Activated naive CD4-positive, alpha-beta T cell treated with Interleukin-2 at 50 U/mL for 16 hours (primary cell): ENCODE data around the gene PDE10A.

Experiments used
- DNase-seq: peaks from one replicate; pipeline ENCODE4 v3.0.0-alpha.2; 2020

PDE10A gene

GRCh38 chr6:165677091-165677490, 14.1 kb upstream of the PDE10A start:
- DNase-seq = no peak

DNA sequence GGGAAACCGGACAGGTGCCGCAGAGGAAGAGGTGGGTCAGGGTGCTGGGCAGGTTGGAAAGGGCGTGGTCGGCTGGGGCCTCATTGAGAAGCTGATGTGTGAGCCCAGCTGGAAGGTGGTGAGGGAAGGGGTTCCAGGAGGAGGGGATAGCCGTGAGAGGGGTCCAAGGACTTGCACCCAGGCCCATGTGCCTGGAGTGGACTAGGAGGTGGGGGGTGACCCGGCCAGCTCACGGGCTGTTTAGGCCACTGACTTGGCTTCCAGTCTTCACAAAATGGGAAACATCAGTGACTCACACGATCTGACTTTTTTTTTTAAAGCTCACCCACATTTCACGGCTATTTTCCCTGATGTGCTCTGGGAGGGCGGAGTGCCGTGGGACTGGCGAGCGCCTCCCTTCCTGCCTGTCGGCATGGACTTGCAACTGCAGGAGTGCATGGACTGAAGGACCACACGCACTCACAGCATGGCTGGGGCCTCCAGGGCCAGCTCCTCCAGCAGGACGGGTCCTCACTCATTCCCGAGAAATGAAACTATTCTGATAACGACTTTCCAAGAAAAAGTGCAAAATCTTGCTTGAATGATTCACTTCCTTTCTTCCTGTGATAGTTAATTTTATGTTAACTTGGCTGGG, 13.5 kb upstream of the PDE10A start:
- DNase-seq = no peak

DNA sequence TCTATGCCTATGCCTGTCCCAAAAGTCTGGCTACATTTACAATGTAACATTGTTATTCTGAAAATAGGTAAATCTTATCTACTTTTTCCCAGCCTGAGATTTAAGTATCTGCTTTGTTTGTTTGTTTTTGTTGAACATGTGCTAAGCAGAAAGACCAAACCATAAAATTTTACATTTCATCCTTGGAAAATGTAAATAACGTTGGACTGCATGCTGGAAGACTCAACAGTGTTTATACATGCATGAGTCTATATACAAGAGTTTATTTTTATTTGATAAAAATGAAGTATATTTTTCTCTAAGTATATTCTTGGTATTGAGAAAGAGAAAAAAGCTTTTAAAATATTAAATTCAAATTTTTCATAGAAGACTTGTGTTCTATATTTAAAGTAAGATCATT, 12.1 kb upstream of the PDE10A start:
- no peak for DNase-seq

- no peak for DNase-seq
Observed at GRCh38 chr6:165674155-165675029, 11.4 kb upstream of the PDE10A start.

DNA sequence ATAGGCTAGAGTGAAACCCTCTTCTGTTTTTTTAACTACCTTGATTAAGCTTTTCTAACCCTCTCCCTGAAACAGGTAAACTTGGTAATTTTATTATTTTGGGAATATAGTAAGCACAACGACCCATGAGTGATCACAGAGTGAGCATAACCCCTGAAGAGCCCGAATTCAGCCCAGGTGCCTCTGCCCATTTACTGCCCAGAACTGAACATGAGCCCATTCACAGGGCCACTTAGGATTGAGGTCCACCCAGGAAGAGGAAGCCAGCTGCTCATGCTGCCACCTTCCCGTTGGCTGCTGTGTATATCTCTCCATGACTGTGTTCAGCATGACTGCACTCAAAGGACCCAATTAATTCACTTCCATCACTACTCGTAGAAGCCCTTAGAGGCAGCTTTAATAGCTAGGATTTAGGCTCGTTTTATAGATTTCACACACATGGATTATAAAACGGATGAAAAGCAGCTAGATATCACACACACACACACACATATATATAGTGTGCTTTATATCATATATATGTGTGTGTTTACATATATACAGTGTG, 8.3 kb upstream of the PDE10A start:
- DNase-seq = no peak

GRCh38 chr6:165668951-165669350, 5.9 kb upstream of the PDE10A start:
- no peak for DNase-seq

GRCh38 chr6:165665384-165665672, 2.3 kb upstream of the PDE10A start:
- no peak for DNase-seq

GRCh38 chr6:165664559-165665383, 1.7 kb upstream of the PDE10A start:
- DNase-seq = no peak

GRCh38 chr6:165663736-165664558, 906 bp upstream of the PDE10A start:
- DNase-seq = no peak

DNA sequence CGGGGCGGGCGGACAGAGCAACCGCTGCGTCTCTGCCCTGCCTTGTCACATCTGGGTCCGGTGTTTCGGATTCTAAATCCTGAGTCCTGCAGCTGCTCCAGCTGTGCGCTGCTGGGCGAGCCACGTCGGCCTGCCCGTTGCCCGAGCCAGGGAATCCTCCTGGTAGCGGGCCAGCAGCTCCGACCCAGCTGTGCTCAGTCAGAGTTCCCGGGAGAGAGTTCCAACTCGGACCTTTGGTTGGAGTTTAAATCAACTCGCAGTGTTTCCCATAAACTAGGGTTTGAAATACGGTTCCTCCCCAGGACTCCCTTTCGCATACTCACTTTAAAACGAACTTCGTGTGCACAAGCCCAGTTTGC, 315 bp upstream of the PDE10A start:
- no peak for DNase-seq

- DNase-seq = no peak
Observed at GRCh38 chr6:165662041-165662748, 846 bp downstream of the PDE10A start.

DNA sequence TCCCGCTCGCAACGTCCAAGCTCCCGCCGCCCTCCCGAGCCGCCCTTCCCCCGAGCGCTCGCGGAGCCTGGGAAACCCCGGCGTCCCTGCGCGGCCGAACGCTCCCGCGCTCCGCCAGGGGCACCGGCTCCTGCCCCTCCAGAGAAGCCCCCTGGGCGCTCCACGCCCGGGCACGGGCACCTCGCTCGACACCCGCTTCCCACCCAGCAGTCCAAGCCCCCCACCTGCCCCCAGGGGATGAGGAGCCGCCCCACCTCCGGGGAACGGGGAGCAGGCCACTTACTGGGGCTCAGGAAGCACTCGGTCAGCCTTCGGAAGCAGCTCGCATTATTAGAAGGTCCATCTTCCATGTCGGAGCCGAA, 1.4 kb downstream of the PDE10A start:
- DNase-seq = no peak

- no peak for DNase-seq
Observed at GRCh38 chr6:165660857-165661663, 2.0 kb downstream of the PDE10A start.

- DNase-seq = no peak
Observed at GRCh38 chr6:165659945-165660856, 2.8 kb downstream of the PDE10A start.

DNA sequence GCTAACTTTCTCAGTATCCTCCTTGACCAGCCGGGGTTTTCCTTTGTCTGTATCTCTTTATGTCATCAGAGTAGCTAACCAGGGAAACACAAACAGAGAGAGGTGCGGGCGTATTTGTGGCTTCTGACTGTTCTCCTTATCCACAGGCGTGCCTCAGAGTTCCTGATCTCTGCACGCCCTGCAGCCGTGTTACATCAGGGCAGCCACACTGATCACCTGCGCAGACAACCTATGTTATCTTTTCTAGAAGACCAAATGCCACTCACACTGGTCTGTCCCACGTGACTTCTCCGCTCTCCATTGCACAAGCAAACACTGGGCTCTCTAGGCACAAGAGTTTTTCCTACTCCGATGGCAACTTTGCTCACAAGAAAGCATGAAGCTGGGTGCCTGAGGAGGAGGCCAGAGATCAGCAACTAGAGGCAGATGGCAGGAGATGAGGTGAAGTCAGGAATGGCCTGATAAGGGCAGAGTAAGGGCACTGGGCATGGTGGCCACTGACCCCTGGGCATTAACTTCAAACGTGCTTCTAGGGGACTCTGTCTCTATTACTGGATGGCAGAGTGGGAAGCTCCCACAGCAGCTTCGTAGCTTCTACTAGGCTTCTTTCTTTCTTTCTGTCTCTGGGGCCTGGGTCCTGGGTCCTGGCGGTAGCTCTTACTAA, 4.5 kb downstream of the PDE10A start:
- no peak for DNase-seq

GRCh38 chr6:165657325-165657680, 5.7 kb downstream of the PDE10A start:
- no peak for DNase-seq

GRCh38 chr6:165656581-165657324, 6.3 kb downstream of the PDE10A start:
- no peak for DNase-seq

DNA sequence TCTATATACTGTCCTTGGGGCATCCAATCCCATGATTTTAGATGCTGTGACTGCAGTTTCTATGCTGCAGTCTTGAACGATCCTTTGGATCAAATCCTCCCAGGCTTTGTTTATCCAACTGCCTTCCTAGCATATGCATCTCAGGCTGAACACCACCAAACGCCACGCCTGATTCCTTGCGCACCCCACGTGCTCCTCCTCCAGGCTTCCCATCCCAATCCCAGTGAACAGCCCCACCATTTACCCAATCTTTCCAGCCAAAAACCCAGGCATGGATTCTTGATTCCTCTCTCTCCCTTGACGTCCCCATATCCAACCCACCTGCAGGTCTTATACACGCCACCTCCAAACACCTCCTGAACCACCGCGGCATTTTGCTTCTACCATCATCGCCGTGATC, 7.8 kb downstream of the PDE10A start:
- DNase-seq = no peak

- no peak for DNase-seq
Observed at GRCh38 chr6:165654144-165654543, 8.9 kb downstream of the PDE10A start.
